K562 (cell line): ENCODE measurements around the gene FOXP3. TPM values are rescaled to one million over a fixed set of nuclear protein-coding genes. Genes with fewer than 3 reads are reported as not detected.
A peak's percentile ranks its signal among the peaks of the same experiment; 100 is the strongest.

Experiments
- BCOR ChIP-seq: fragments of 450-650 bp; IDR thresholded peaks from 2 replicates; pipeline ENCODE4 v1.6.1; 2016
- BRD4 ChIP-seq: fragments of 200-600 bp; sonication (generic); IDR thresholded peaks from 2 replicates; pipeline ENCODE4 v1.6.1; 2017; ENCODE audit warnings: inconsistent platforms
- CBX3 ChIP-seq, 2 experiments: IDR thresholded peaks; 1 replicate in 1 of 2; 2 replicates in 1 of 2; pipeline ENCODE4 v1.6.1; 2012; ENCODE audit warnings: inconsistent platforms in 2 of 2, low read length in 2 of 2, borderline replicate concordance in 1 of 2, control low read depth in 1 of 2
- CREM ChIP-seq: IDR thresholded peaks from 2 replicates; pipeline ENCODE4 v1.6.1; 2014; ENCODE audit warnings: antibody characterized with exemption, low read depth
- E2F3 ChIP-seq: fragments of 250-450 bp; sonication (Bioruptor Pico); IDR thresholded peaks from 2 replicates; pipeline ENCODE4 v1.4.0; 2020; ENCODE audit warnings: mild to moderate bottlenecking
- ESRRA ChIP-seq: fragments of 450-650 bp; IDR thresholded peaks from 2 replicates; pipeline ENCODE4 v1.6.1; 2014; ENCODE audit warnings: low read depth, mild to moderate bottlenecking, moderate library complexity, borderline replicate concordance
- HIVEP1 ChIP-seq: fragments of 250-450 bp; sonication (Bioruptor Pico); IDR thresholded peaks from 2 replicates; pipeline ENCODE4 v1.4.0; 2020; ENCODE audit warnings: mild to moderate bottlenecking
- HMBOX1 ChIP-seq: sonication (generic); IDR thresholded peaks from 2 replicates; pipeline ENCODE4 v1.6.1; 2016
- MTF1 ChIP-seq: fragments of 250-450 bp; sonication (Bioruptor Pico); IDR thresholded peaks from 2 replicates; pipeline ENCODE4 v1.9.0; 2021; ENCODE audit warnings: moderate library complexity, mild to moderate bottlenecking, inconsistent platforms, borderline replicate concordance
- NFIX ChIP-seq: fragments of 250-450 bp; sonication (Bioruptor Pico); IDR thresholded peaks from 2 replicates; pipeline ENCODE4 v1.4.0; 2020; ENCODE audit warnings: low read depth, mild to moderate bottlenecking, moderate library complexity
- PTBP1 ChIP-seq: fragments of 200-400 bp; formaldehyde crosslinking; IDR thresholded peaks from 2 replicates; pipeline ENCODE4 v1.6.1; 2017; ENCODE audit warnings: low read depth, low read length
- RBM14 ChIP-seq: fragments of 200-400 bp; formaldehyde crosslinking; IDR thresholded peaks from 2 replicates; pipeline ENCODE4 v1.6.1; 2018; ENCODE audit warnings: low read depth, mild to moderate bottlenecking, low read length, moderate library complexity, borderline replicate concordance; ENCODE audit not compliant: insufficient read depth
- SMARCA5 ChIP-seq: fragments of 450-650 bp; IDR thresholded peaks from 2 replicates; pipeline ENCODE4 v1.6.1; 2016
- SMARCE1 ChIP-seq: fragments of 450-650 bp; IDR thresholded peaks from 2 replicates; pipeline ENCODE4 v1.7.1; 2016; ENCODE audit warnings: mild to moderate bottlenecking
- SNAPC5 ChIP-seq: fragments of 250-450 bp; sonication (Bioruptor Pico); IDR thresholded peaks from 2 replicates; pipeline ENCODE4 v1.8.0; 2021; ENCODE audit warnings: moderate library complexity, mild to moderate bottlenecking, inconsistent platforms
- TFE3 ChIP-seq: fragments of 450-650 bp; formaldehyde crosslinking; IDR thresholded peaks from 2 replicates; pipeline ENCODE4 v1.4.0; 2020; ENCODE audit warnings: mild to moderate bottlenecking, mixed read lengths
- TRIM28 ChIP-seq: fragments of 450-650 bp; IDR thresholded peaks from 2 replicates; pipeline ENCODE4 v1.6.1; 2017
- ZBED1 ChIP-seq: IDR thresholded peaks from 2 replicates; pipeline ENCODE4 v1.6.1; 2014
- ZC3H8 ChIP-seq: fragments of 450-650 bp; IDR thresholded peaks from 2 replicates; pipeline ENCODE4 v1.6.1; 2017
- ZEB2 ChIP-seq: fragments of 450-650 bp; IDR thresholded peaks from 2 replicates; pipeline ENCODE4 v1.6.1; 2016
- ZFP36 ChIP-seq: fragments of 150-350 bp; IDR thresholded peaks from 2 replicates; pipeline ENCODE4 v1.6.1; 2018; ENCODE audit warnings: low read length, low read depth; ENCODE audit not compliant: partially characterized antibody
- ZNF232 ChIP-seq: sonication (generic); formaldehyde crosslinking; IDR thresholded peaks from 2 replicates; pipeline ENCODE4 v1.8.0; 2022; ENCODE audit warnings: mild to moderate bottlenecking, missing genetic modification reagents
- ZNF3 ChIP-seq: fragments of 250-450 bp; sonication (Bioruptor Pico); IDR thresholded peaks from 2 replicates; pipeline ENCODE4 v1.5.0; 2021; ENCODE audit warnings: mild to moderate bottlenecking, moderate library complexity
- ZNF584 ChIP-seq: fragments of 200-800 bp; sonication (Bioruptor generic); IDR thresholded peaks from 2 replicates; pipeline ENCODE4 v1.6.1; 2016; ENCODE audit warnings: low read depth, mild to moderate bottlenecking, missing genetic modification characterization, missing compliant biosample characterization
- polyA plus RNA-seq, 8 experiments: library from polyadenylated mRNA; depleted of rRNA in 4 of 8; stranded (reverse) in 5 of 8; unstranded in 3 of 8; fragments of >200 nt; fragmentation: Nextera tagmentation in 2 of 8; fragmentation: Illumina TruSeq in 1 of 8; extraction: Ambion mirVana in 2 of 8; extraction: Trizol in 1 of 8; gene quantifications; 2 replicates each; pipeline versions ENCODE4 v1.2.1 to v1.2.3, GENCODE V29; 2011 to 2014; ENCODE audit warnings: inconsistent platforms in 1 of 8, missing spikeins in 1 of 8
- total RNA-seq, 7 experiments: library from RNA; depleted of rRNA in 6 of 7; stranded (reverse); fragments of >200 nt in 6 of 7; fragmentation: Illumina TruSeq in 2 of 7; extraction: Trizol in 2 of 7; gene quantifications; 2 replicates each; pipeline versions ENCODE4 v1.2.1 to v1.2.3, GENCODE V29; 2011 to 2021; ENCODE audit warnings: low replicate concordance in 1 of 7

The FOXP3 gene
- total and polyA plus RNA-seq, 9 of the 15 experiments (the other 6 are each of a cell fraction or from before 2014, with no cell fraction given): 0.04 to 0.24 (median 0.07) TPM; not detected in 4

- no peak for TF ChIP-seq BRD4
- peak; percentile 72 for TF ChIP-seq BCOR
- no peak for TF ChIP-seq CBX3 (IDR thresholded peaks at IDR 0.05; ENCODE audit: borderline replicate concordance in 1 of 2, low read length in 2 of 2)
- TF ChIP-seq TFE3 (CRISPR knock-in tag): no peak
- no peak for TF ChIP-seq ZBED1
- no peak for TF ChIP-seq HMBOX1
- peak; percentile 85 for TF ChIP-seq ZFP36
- TF ChIP-seq ZC3H8: no peak
- no peak for TF ChIP-seq ZEB2
- TF ChIP-seq SMARCA5: peak; percentile 47; the same call in 1 of the 2 replicates
- no peak for TF ChIP-seq ESRRA
- no peak for TF ChIP-seq SNAPC5 (CRISPR knock-in tag)
- no peak for TF ChIP-seq E2F3 (CRISPR knock-in tag)
- no peak for TF ChIP-seq PTBP1
- TF ChIP-seq ZNF584 (CRISPR knock-in tag): no peak
- no peak for TF ChIP-seq HIVEP1 (CRISPR knock-in tag)
- TF ChIP-seq SMARCE1: no peak
- no peak for TF ChIP-seq MTF1 (CRISPR knock-in tag)
- TF ChIP-seq RBM14: no peak
- TF ChIP-seq TRIM28: no peak
- TF ChIP-seq CREM: no peak
- TF ChIP-seq ZNF3 (CRISPR knock-in tag): no peak
- TF ChIP-seq ZNF232 (CRISPR knock-in tag): no peak
- no peak for TF ChIP-seq NFIX (CRISPR knock-in tag)
Measured at GRCh38 chrX:49276207-49276606, 11.7 kb upstream of the FOXP3 start (continued).
